ENCODE measurements around the gene ARHGAP40.

DNA sequence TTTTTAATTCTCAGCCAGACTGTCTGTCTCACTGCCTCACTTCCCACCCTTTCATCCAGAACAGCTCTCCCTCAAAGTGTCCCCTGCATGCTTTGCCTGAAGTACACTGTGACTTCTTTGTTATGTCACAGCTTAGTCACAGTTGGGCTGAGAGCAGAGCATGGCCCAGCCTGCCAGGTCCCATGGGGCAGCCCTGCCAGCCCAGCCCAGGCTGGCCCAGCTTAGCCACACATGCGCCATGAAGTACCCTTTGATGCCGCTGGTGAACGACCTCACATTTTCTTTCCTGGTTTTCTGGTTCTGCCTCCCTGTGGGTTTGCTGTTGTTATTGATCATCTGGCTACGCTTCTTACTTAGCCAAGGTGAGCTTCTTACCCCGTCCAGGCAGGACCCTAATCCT is 20.6 kb upstream of the ARHGAP40 start, which contains the start of gene ADIG:
- TF ChIP-seq POLR2A (IDR thresholded peaks at IDR 0.05; ENCODE audit: extremely low read depth, insufficient read length) (no peak), MYC (IDR thresholded peaks at IDR 0.05; ENCODE audit: low read depth, low read length) (no peak)
- TF ChIP-seq, protein P1, sequence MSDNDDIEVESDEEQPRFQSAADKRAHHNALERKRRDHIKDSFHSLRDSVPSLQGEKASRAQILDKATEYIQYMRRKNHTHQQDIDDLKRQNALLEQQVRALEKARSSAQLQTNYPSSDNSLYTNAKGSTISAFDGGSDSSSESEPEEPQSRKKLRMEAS (IDR thresholded peaks at IDR 0.05; ENCODE audit: low read depth, low read length), result no peak
- TF ChIP-seq, protein P2, sequence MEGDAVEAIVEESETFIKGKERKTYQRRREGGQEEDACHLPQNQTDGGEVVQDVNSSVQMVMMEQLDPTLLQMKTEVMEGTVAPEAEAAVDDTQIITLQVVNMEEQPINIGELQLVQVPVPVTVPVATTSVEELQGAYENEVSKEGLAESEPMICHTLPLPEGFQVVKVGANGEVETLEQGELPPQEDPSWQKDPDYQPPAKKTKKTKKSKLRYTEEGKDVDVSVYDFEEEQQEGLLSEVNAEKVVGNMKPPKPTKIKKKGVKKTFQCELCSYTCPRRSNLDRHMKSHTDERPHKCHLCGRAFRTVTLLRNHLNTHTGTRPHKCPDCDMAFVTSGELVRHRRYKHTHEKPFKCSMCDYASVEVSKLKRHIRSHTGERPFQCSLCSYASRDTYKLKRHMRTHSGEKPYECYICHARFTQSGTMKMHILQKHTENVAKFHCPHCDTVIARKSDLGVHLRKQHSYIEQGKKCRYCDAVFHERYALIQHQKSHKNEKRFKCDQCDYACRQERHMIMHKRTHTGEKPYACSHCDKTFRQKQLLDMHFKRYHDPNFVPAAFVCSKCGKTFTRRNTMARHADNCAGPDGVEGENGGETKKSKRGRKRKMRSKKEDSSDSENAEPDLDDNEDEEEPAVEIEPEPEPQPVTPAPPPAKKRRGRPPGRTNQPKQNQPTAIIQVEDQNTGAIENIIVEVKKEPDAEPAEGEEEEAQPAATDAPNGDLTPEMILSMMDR (IDR thresholded peaks at IDR 0.05; ENCODE audit: low read depth, low read length), result no peak

Measured in NB4 (cell line).